Measurements from ENCODE around the gene CCDC27. TPM values are rescaled to one million over a fixed set of nuclear protein-coding genes. Genes with fewer than 3 reads are reported as not detected.

The CCDC27 gene
- total and polyA plus RNA-seq, 2 of the 13 experiments (the other 11 are each of a cell fraction or from before 2014, with no cell fraction given): not detected

DNA sequence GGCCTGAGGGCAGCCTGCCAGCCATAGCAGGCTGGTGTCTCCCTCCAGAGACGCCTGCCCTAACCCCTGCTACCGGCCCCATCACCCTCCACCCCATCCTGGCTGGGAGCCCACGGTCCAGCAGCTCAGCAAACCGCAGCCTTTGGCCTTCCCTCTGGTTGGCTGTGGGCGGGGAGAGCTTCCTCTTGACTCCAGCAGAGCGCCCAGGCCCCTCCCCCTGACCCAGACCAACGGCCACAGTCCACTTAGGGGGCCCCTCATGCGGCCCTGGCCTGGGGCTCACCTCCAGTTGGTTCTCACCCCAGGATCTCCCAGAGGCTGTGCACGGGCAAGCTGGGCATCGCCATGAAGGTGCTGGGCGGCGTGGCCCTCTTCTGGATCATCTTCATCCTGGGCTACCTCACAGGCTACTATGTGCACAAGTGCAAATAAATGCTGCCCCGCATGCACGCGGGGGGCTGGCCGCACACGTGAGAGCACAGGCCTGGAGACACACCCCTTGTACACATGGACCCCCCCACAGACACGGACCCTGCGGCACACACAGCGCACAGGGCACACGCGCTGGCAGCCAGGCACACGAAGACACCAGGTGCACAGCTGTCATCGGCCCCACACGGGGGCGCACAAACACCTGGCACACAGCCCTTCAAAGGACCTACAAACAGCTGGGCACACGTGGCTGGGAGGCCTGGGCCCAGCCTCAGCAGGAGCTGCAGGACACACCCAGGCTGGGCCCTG is 23.4 kb downstream of the CCDC27 start (continued):
- TF ChIP-seq ZNF670 (CRISPR knock-in tag; IDR thresholded peaks at IDR 0.05; ENCODE audit: borderline replicate concordance): peak; percentile 98
- peak; percentile 85 for TF ChIP-seq KLF12 (CRISPR knock-in tag; IDR thresholded peaks at IDR 0.05; ENCODE audit: borderline replicate concordance)
- TF ChIP-seq ZNF136 (CRISPR knock-in tag; IDR thresholded peaks at IDR 0.05; ENCODE audit: low read depth): no peak
- peak; percentile 82; the same call in 1 of the 2 replicates for TF ChIP-seq ZBTB7A (CRISPR knock-in tag; IDR thresholded peaks at IDR 0.05)
- no peak for TF ChIP-seq SRSF4 (IDR thresholded peaks at IDR 0.05; ENCODE audit: low read depth, low read length, poor library complexity, severe bottlenecking)
- TF ChIP-seq, protein P1, sequence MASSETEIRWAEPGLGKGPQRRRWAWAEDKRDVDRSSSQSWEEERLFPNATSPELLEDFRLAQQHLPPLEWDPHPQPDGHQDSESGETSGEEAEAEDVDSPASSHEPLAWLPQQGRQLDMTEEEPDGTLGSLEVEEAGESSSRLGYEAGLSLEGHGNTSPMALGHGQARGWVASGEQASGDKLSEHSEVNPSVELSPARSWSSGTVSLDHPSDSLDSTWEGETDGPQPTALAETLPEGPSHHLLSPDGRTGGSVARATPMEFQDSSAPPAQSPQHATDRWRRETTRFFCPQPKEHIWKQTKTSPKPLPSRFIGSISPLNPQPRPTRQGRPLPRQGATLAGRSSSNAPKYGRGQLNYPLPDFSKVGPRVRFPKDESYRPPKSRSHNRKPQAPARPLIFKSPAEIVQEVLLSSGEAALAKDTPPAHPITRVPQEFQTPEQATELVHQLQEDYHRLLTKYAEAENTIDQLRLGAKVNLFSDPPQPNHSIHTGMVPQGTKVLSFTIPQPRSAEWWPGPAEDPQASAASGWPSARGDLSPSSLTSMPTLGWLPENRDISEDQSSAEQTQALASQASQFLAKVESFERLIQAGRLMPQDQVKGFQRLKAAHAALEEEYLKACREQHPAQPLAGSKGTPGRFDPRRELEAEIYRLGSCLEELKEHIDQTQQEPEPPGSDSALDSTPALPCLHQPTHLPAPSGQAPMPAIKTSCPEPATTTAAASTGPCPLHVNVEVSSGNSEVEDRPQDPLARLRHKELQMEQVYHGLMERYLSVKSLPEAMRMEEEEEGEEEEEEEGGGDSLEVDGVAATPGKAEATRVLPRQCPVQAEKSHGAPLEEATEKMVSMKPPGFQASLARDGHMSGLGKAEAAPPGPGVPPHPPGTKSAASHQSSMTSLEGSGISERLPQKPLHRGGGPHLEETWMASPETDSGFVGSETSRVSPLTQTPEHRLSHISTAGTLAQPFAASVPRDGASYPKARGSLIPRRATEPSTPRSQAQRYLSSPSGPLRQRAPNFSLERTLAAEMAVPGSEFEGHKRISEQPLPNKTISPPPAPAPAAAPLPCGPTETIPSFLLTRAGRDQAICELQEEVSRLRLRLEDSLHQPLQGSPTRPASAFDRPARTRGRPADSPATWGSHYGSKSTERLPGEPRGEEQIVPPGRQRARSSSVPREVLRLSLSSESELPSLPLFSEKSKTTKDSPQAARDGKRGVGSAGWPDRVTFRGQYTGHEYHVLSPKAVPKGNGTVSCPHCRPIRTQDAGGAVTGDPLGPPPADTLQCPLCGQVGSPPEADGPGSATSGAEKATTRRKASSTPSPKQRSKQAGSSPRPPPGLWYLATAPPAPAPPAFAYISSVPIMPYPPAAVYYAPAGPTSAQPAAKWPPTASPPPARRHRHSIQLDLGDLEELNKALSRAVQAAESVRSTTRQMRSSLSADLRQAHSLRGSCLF (CRISPR knock-in tag; IDR thresholded peaks at IDR 0.05; ENCODE audit: borderline replicate concordance): no peak
- TF ChIP-seq MATR3 (CRISPR knock-in tag; IDR thresholded peaks at IDR 0.05): no peak
- TF ChIP-seq HDAC6 (IDR thresholded peaks at IDR 0.05; ENCODE audit: low read depth, low read length): no peak
- 0 out of 2 replicates have a peak, but pooled peaks have one; percentile 38 for TF ChIP-seq ZNF878 (CRISPR knock-in tag; IDR thresholded peaks at IDR 0.05)
- TF ChIP-seq HNRNPK (IDR thresholded peaks at IDR 0.05; ENCODE audit: low read depth, low read length, poor library complexity, severe bottlenecking): peak; percentile 85
- no peak for TF ChIP-seq ZKSCAN1 (IDR thresholded peaks at IDR 0.05; ENCODE audit: low read length)
- TF ChIP-seq TAF15 (IDR thresholded peaks at IDR 0.05; ENCODE audit: low read depth, low read length, poor library complexity, severe bottlenecking): peak; percentile 61
- TF ChIP-seq GTF3A (CRISPR knock-in tag; conservative IDR thresholded peaks at IDR 0.05): no peak
- peak; percentile 79 for TF ChIP-seq HOXA3 (CRISPR knock-in tag; IDR thresholded peaks at IDR 0.05)
- TF ChIP-seq, protein P2, sequence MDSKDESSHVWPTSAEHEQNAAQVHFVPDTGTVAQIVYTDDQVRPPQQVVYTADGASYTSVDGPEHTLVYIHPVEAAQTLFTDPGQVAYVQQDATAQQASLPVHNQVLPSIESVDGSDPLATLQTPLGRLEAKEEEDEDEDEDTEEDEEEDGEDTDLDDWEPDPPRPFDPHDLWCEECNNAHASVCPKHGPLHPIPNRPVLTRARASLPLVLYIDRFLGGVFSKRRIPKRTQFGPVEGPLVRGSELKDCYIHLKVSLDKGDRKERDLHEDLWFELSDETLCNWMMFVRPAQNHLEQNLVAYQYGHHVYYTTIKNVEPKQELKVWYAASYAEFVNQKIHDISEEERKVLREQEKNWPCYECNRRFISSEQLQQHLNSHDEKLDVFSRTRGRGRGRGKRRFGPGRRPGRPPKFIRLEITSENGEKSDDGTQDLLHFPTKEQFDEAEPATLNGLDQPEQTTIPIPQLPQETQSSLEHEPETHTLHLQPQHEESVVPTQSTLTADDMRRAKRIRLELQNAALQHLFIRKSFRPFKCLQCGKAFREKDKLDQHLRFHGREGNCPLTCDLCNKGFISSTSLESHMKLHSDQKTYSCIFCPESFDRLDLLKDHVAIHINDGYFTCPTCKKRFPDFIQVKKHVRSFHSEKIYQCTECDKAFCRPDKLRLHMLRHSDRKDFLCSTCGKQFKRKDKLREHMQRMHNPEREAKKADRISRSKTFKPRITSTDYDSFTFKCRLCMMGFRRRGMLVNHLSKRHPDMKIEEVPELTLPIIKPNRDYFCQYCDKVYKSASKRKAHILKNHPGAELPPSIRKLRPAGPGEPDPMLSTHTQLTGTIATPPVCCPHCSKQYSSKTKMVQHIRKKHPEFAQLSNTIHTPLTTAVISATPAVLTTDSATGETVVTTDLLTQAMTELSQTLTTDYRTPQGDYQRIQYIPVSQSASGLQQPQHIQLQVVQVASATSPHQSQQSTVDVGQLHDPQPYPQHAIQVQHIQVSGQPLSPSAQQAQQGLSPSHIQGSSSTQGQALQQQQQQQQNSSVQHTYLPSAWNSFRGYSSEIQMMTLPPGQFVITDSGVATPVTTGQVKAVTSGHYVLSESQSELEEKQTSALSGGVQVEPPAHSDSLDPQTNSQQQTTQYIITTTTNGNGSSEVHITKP (CRISPR knock-in tag; IDR thresholded peaks at IDR 0.05; ENCODE audit: low read depth): peak; percentile 58
